HG02852 (cell line): ENCODE results near the gene TAAR6.
"Not testable (repeated sequence)": the region's sequence is repeated elsewhere in the genome, so short reads cannot be mapped to it uniquely, and the experiment has no call there.

Experiments used
- ATAC-seq: cut with Tn5 transposase; IDR thresholded peaks from one replicate; pipeline ENCODE4 v1.9.1; 2021; ENCODE audit warnings: mild to moderate bottlenecking, moderate library complexity; ENCODE audit not compliant: unreplicated experiment

The TAAR6 gene, protein sequence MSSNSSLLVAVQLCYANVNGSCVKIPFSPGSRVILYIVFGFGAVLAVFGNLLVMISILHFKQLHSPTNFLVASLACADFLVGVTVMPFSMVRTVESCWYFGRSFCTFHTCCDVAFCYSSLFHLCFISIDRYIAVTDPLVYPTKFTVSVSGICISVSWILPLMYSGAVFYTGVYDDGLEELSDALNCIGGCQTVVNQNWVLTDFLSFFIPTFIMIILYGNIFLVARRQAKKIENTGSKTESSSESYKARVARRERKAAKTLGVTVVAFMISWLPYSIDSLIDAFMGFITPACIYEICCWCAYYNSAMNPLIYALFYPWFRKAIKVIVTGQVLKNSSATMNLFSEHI

DNA sequence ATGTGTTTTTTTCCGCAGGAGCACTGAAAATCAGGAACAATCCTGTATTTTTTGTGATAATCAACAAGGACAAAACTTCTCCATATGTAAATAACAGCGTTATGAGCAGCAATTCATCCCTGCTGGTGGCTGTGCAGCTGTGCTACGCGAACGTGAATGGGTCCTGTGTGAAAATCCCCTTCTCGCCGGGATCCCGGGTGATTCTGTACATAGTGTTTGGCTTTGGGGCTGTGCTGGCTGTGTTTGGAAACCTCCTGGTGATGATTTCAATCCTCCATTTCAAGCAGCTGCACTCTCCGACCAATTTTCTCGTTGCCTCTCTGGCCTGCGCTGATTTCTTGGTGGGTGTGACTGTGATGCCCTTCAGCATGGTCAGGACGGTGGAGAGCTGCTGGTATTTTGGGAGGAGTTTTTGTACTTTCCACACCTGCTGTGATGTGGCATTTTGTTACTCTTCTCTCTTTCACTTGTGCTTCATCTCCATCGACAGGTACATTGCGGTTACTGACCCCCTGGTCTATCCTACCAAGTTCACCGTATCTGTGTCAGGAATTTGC lies at the start of gene TAAR6:
Gene TAAR6, plus strand, starts transcription at position 102 of the 557 bp plus-strand sequence. Its CDS starts 0 bp downstream, at position 102.
- ATAC-seq: no peak

DNA sequence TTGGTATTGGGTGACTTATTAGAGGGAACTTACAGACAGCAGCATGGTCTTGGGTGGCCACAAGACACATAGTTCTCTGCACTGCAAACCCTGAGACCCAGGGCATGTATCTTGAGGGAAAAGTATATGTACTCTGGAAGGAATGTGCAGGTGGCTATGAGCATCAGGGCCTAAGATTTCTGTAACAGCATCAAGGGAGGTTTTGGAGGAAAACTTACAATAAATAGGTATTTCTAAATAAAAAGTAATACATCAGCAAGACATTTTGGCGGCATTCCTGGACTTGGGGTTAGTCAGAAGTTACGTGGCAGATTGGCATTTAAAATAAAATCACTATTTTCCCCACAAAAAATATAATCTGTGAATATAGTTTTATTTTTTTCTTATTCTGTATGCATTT lies 49.2 kb upstream of the TAAR6 start:
- ATAC-seq: no peak

DNA sequence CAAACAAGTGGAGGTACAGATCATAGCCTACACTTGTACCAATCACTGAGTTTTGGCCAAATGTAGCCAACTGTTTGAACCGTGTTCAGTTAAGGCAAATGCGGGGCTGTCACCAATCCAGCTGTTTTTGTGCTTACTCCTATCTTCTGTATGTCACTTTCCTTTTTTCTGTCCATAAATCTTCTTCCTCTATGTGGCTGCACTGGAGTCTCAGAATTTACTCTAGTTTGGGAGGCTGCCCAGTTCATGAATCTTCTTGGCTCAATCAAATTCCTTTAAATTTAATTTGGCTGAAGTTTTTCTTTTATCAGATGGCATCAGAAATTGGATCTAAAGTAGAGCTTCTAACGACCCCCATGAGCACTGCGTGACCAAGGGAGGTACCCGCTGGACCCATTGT lies 45.5 kb upstream of the TAAR6 start:
- ATAC-seq: no peak

DNA sequence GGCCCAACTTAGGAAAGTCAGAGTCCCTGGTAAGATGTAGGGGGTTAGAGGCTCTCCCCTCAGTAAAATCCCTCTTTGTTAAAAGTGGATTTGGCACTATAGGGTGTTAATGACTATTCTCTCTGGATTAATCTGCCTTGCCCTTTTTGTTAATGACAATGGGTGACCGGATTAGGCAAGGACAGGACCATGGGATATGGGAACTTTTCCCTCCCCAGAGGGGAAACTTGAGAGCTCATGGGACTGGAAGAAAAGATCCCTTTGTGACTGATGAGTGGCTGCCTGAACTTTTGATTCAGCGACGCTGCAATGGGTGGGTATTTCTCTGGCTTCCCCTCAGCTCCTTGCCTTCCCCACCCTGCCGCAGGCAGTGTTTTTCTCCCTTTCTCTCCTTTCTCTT lies 44.3 kb upstream of the TAAR6 start:
- ATAC-seq: no peak

DNA sequence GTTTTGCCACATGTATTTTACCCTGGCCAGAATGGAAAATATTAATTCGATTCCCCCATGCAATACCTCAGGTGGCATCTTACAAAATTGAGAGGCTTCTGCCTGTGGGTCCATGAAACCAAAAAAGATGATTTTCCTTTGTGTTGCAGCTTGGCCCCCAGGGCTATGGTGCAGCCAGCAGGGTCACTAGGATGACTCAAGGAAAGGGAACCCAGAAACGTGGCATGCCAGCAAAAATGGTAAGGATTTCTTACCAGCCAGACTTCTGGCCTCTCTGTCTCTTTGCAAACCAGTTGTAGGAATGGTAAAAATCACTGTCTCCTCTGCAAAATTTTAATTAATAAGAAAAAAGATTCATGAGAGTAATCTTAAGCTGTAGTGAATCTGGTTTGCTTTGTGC lies 43.7 kb upstream of the TAAR6 start:
- no peak for ATAC-seq

DNA sequence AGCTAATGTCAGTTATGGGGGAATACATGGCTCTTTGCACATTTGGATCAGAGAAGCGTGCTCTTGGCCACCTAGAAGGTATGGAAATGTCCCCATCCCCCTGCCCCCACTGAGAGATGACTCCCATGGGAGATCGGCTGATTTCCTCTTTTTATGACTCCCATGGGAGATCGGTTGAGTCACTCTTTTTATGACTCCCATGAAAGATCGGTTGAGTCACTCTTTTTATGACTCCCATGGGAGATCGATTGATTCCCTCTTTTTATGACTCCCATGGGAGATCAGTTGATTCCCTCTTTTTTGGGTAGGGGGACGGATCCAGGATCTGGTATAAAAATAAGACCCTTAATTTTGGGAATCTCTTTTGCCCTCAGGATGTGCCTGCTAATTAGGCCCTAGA lies 42.3 kb upstream of the TAAR6 start:
- no peak for ATAC-seq

DNA sequence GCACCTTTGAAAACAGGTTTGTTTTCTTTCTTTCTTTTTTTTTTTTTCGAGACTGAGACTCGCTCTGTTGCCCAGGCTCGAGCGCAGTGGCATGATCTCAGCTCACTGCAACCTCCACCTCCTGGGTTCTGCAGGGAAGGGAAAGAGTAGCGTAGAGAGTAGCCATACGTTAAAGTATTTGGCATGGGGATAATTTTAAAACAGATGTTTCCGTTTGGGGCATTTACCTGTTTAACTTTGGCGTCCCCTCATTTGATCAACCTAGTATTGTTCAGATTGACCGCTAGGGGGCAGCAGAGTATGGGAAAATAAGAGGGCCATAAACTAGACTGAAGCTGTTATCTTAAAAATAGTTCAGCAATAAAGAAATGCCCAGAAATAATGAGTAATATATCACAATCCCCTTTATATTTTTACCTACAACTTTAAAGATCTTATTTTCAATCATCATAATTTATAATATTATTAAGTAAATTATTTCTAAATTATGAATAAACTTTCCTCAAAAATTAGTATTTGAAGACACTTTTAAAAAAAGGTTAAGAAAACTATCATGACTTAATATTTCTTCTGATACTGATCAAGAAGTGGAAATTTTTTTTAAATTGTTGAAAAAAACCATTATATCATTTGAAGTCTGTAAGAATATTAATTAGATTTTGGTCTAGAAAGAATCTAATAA lies 39.7 kb upstream of the TAAR6 start:
- ATAC-seq: peak; percentile 91

DNA sequence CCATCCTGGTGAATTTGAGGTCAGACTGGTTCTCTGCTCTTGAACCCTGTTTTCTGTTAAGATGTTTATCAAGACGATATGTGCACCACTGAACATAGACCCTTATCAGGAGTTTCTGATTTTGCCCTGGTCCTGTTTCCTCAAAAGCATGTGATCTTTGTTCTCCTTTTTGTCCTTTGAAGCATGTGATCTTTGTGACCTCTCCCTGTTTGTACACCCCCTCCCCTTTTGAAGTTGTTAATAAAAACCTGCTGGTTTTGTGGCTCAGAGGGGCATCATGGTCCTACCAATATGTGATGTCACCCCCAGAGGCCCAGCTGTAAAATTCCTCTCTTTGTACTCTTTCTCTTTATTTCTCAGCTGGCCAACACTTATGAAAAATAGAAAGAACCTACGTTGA lies 35.6 kb upstream of the TAAR6 start:
- not testable (repeated sequence) for ATAC-seq

DNA sequence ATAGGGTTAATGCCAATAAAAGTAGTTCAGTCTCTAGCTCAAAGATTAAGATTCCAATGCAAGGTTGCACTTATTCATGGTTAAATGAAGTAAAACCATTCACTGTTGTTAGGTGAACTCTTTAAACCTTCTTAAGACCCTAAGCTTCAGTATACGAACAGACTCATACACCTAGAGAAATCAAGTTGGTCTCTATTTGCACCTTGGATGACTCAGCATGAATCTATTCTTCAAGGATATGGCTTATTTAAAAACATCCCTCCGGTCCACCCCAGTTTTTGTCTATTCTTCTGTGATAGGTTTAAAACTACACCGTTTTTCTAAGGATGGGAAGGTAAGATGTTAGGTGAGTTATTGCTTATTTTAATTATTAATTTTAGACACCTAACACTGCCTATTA lies 33.0 kb upstream of the TAAR6 start:
- ATAC-seq: no peak

DNA sequence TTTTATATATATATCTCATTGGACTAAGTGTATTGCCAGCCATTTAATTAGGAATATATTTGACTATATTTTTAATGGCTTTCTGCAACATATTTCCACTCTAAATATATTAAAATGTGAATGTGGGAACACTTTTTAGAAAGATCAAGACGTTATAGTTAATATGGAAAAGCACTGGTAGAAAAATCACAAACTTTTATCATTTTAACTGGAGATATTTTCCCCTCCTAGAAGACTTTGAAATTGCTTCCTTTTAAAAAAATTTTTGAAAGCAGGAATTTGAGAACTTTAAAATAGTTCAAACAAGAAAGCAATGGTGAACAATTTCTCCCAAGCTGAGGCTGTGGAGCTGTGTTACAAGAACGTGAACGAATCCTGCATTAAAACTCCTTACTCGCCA lies 32.1 kb upstream of the TAAR6 start, which contains the start of gene TAAR9:
Gene TAAR9, plus strand, starts transcription at position 301 of the 400 bp plus-strand sequence. Its CDS starts 13 bp downstream, at position 314.
- ATAC-seq: no peak

DNA sequence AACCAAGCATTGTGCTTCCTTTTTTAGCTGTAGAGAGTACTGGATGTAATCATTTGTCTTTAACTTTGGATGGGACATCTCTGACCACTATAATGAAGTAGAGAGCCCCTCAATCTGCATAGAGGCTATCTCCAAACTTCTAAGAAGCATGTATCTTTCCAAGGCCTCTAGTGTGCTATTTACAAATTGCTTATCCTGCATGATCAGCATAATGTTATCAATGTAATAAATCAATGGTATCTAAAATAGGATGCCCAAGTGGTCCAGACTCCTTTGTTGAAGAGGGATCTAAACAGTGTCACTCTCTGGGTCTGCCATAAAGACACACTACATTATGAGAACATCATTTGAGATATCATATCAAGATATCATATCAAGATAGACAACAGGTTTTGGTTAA lies 25.3 kb upstream of the TAAR6 start:
- no peak for ATAC-seq

DNA sequence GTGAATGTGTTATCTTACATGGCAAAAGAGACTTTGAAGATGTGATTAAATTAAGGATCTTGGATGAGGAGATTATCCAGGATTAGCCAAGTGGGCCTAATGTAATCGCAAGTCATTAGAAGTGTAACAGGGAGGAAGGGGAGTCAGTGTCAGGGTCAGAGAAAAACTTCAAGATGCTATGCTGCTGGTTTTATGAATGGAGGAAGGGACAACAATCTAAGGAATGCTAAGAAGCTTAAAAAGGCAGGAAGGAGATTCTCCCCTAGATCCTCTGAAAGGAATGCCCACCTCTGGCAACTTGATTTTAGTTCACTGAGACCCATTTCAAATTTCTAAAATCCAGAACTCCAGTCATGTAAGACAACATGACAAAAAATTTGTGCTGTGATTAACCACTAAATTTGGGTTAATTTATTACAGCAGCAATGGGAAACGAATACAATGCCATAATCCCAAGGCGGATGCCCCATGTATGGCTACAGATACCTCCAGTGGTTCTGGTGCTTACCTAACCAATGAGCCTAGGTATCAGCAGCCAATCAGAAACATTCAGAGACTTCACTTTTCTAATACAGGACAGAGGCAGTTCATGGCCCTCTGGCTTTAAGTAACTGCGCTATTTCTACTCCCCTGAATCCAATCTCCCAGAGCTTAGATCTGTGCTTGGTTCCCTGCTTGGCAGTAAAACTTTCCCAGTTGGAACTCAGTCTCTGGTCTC lies 21.2 kb upstream of the TAAR6 start:
- no peak for ATAC-seq

DNA sequence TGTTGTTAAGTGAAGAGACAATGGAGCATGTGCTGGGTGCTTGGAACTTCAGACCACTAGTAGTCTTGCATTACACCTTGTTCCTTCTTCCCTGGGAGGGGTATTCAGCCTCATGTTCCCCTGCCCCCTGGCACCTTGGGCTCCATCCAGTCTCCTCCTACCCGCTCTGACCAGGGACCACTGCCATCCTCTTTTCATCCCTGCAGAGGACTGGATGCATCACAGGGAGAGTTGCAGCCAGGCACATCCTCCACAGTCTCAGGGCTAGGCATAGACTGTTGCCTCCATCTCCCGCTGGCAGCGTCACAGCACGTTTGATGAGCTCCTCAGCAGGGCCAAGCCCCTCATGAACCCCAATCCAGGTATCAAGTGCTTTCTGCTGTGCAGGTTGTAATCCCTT lies 18.9 kb upstream of the TAAR6 start:
- ATAC-seq: no peak

DNA sequence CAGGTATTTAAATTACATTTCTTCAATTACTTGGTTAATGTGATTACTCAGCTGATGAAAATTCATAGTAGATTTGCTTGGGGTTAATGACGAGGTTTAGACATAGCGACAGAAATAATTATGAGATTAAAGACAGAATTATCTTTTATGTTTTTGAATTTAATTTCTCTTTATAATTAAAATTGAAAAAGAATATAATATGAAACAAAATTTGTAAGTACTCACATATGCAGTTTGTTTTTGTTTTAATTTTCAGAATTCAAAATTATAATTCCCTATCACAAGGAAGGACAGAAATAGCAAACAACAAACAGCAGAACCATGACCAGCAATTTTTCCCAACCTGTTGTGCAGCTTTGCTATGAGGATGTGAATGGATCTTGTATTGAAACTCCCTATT lies 17.8 kb upstream of the TAAR6 start, which contains the start of gene TAAR8:
Gene TAAR8, plus strand, starts transcription at position 301 of the 400 bp plus-strand sequence. Its CDS starts 21 bp downstream, at position 322.
- ATAC-seq: no peak

DNA sequence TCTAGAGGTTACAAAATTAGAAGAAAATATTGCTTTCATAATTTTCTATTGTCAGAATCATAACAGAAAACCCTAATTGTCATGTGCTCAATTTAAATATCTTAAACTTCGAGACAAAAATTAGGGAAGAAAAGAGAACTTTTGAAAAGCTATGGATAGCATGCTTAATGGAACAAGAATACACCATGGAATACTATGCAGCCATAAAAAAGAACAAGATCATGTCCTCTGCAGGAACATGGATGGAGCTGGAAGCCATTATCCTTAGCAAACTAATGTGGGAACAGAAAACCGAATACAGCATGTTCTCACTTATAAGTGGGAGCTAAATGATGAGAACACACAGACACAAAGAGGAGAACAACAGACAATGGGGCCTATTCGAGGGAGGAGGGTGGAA lies 10.0 kb upstream of the TAAR6 start:
- not testable (repeated sequence) for ATAC-seq

DNA sequence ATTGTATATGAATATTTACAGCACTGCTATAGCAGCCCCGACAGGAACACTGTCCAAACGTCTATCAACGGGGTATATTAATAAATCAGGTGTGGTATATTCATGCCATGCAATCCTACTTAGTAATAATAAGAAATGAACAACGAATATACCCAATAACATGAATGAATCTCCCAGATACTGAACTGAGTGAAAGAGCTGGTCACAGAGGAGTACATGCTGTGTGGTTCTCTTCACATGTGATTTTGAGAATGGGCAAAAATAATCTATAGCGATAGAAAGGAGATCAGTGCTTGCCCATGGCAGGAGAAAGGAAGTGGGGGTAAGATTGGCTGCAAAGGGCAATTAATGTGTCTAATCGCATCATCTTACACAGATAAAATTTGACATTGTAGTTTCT lies 3.7 kb upstream of the TAAR6 start:
- no peak for ATAC-seq

DNA sequence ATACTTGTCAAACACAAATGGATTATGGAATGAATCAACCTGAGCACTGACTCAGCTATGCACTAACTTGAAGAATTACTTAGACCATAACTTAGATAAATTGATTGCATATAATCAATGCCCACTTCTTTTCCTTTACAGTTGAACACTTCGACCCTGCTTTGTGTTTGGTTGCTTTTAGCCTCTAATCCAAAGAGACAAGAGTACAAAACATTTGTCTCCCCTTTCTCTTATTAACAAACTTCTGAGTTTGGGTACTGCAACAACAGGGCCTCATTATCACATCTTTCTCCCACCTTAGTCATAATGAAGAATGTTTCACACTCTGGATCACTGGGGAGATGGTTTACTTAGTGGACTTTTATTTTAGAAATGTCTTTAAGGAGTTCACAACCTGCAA lies 2.6 kb upstream of the TAAR6 start:
- no peak for ATAC-seq

DNA sequence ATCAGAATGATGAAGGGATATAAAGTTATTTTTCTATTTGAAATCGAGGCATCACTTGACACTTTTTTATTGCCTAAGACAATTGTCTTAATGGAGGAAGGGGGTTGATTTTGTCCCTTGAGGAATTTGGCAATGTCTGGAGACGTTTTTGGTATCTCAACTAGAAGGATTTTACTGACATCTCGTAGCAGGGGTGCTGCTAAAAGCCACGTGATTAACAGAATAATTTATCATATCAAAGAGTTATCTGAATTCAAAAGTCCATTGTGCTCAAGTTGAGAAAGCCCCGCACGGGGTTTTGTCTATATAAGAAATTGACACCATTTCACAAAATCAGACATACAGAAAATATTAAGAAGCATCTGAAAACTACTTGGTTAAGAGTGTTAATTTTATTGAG lies 1.5 kb upstream of the TAAR6 start:
- ATAC-seq: no peak

DNA sequence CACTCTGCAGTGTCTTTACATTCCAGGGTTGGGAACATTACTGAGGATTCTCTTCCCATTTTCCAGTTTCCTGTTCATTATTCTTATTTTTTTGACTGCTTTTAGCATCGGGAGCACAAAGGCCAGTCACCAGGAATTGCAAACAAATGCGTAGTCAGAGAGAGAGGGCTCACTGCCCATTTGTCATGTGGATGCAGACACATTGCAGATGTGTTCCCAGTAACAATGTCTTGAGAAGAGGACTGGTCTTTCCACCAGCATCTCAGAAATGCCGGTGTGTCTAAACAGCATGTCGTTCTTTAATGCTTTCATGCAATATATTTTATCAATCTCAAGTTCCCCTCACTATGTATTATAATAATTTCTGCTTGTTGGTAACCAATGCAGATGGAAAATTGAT lies 952 bp upstream of the TAAR6 start:
- no peak for ATAC-seq

DNA sequence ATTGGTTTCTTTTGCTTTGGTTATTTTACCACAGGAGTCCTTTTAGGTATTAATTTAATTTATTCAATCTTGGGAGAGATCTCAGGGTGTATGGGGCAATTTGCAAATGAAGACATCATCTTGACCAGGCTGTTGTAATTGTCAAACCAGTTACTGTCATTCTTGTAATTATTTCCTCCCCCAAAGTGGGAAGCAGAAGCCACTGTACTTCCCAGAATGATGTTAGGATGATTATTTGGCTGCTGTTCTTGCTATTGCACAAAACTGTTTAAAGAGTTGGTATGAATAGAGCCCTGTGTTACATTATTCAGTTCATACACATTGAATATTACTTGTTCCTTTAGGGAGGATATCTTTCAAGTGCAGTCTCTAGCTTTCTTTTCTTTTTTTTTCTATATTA lies 1.7 kb downstream of the TAAR6 start:
- ATAC-seq: no peak

DNA sequence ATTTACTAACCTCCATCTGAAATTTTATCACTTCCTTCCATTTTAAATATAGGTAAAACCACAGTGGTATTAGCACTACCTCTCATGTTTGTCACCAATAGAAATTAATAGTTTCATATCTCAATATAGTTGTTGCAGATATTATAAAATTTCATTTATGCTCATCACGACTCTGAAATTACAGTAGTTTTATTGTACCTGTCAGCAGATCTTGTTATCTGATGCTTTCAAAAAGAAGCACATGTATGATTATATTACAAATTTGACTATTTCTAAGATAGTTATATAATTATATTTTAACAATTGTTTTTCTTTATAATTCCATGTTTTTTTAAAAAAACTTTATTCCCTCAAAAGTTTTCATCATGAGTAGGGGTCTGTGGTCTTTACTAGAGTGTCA lies 14.6 kb downstream of the TAAR6 start:
- ATAC-seq: no peak
